Measurements from ENCODE around the gene FHL3.

GRCh38 chr1:38020396-38020795 lies 15.1 kb upstream of the FHL3 start:
- TF ChIP-seq POLR2AphosphoS5 (IDR thresholded peaks at IDR 0.05; ENCODE audit: insufficient read depth in 1 of 2, low read depth in 1 of 2) (no peak), CTCF (IDR thresholded peaks at IDR 0.05) (no peak), POLR2A (IDR thresholded peaks at IDR 0.05) (no peak)

Data from vagina (tissue), 2 donors.